Ishikawa (cell line): ENCODE measurements around the gene SPON1.

ENCODE experiments used
- EP300 ChIP-seq: IDR thresholded peaks from 2 replicates; pipeline ENCODE4 v1.6.1; 2012; ENCODE audit warnings: borderline replicate concordance
- RAD21 ChIP-seq: IDR thresholded peaks from 2 replicates; pipeline ENCODE4 v1.6.1; 2012; ENCODE audit warnings: low read depth
- TAF1 ChIP-seq: IDR thresholded peaks from 2 replicates; pipeline ENCODE4 v1.6.1; 2012; ENCODE audit warnings: low read depth, mild to moderate bottlenecking
- TCF12 ChIP-seq: IDR thresholded peaks from 2 replicates; pipeline ENCODE4 v1.6.1; 2012; ENCODE audit warnings: low read depth

- TF ChIP-seq TAF1 (no peak), TCF12 (no peak), RAD21 (no peak), EP300 (no peak)
Measured at GRCh38 chr11:13954591-13954990, 7.9 kb upstream of the SPON1 start.
